Nephron (organoid): ENCODE results near the gene B3GLCT.
"Not testable (repeated sequence)": the region's sequence is repeated elsewhere in the genome, so short reads cannot be mapped to it uniquely, and the experiment has no call there.

Source experiments
- H3K27ac Mint-ChIP-seq, 3 experiments: 2 replicates each; pipeline ENCODE4 v1.8.0; 2020; ENCODE audit warnings: mixed read lengths in 3 of 3, mild to moderate bottlenecking in 2 of 3, moderate library complexity in 1 of 3
- H3K27me3 Mint-ChIP-seq: 2 replicates; pipeline ENCODE4 v1.8.0; 2021; ENCODE audit warnings: low read depth, mild to moderate bottlenecking, moderate library complexity, mixed read lengths
- H3K36me3 Mint-ChIP-seq: 2 replicates; pipeline ENCODE4 v1.8.0; 2020; ENCODE audit warnings: low read depth, mixed read lengths
- H3K4me1 Mint-ChIP-seq: 2 replicates; pipeline ENCODE4 v1.8.0; 2020; ENCODE audit warnings: mixed read lengths
- H3K4me3 Mint-ChIP-seq, 3 experiments: 2 replicates each; pipeline ENCODE4 v1.8.0; 2020; ENCODE audit warnings: mild to moderate bottlenecking in 3 of 3, mixed read lengths in 3 of 3, moderate library complexity in 2 of 3
- H3K9me3 Mint-ChIP-seq: 2 replicates; pipeline ENCODE4 v1.8.0; 2020; ENCODE audit warnings: mixed read lengths
- TF ChIP-seq, protein P1 (sequence below), 3 experiments: fragments of 200-600 bp; sonication (generic); IDR thresholded peaks; one replicate each; pipeline ENCODE4 v1.5.0; 2021; ENCODE audit warnings: antibody characterized with exemption in 3 of 3; ENCODE audit not compliant: unreplicated experiment in 3 of 3

Gene B3GLCT

DNA sequence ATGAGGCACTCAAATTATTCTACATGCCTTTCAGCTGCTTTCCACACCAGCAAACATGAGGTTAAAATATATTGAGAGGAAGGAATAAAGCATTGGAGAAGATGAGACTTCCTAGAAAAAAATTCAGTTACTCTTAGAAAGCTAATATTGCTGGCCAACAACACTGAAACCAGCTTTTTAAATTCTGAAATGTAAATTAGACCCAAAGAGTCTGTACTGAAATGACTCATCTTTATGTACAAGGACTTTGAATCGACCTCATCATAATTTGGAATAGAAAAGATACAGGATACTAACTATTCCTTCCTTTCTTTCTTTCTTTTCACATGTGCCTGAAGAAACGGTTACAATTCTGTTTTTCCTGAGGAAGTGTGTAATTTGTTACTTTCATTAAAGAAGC, 31.6 kb upstream of the B3GLCT start:
- TF ChIP-seq, protein P1, sequence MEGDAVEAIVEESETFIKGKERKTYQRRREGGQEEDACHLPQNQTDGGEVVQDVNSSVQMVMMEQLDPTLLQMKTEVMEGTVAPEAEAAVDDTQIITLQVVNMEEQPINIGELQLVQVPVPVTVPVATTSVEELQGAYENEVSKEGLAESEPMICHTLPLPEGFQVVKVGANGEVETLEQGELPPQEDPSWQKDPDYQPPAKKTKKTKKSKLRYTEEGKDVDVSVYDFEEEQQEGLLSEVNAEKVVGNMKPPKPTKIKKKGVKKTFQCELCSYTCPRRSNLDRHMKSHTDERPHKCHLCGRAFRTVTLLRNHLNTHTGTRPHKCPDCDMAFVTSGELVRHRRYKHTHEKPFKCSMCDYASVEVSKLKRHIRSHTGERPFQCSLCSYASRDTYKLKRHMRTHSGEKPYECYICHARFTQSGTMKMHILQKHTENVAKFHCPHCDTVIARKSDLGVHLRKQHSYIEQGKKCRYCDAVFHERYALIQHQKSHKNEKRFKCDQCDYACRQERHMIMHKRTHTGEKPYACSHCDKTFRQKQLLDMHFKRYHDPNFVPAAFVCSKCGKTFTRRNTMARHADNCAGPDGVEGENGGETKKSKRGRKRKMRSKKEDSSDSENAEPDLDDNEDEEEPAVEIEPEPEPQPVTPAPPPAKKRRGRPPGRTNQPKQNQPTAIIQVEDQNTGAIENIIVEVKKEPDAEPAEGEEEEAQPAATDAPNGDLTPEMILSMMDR (IDR thresholded peaks at IDR 0.05; ENCODE audit: unreplicated experiment in 3 of 3) = no peak
- H3K36me3 Mint-ChIP-seq = no peaks in the 10 kb centered on the region
- H3K9me3 Mint-ChIP-seq = no peaks in the 10 kb centered on the region
- peaks cover 14% of the 10 kb centered on the region for H3K4me1 Mint-ChIP-seq
- no peak overlapping the region for H3K4me3 Mint-ChIP-seq
- H3K27me3 Mint-ChIP-seq = no peaks in the 10 kb centered on the region
- H3K27ac Mint-ChIP-seq = no peak overlapping the region

DNA sequence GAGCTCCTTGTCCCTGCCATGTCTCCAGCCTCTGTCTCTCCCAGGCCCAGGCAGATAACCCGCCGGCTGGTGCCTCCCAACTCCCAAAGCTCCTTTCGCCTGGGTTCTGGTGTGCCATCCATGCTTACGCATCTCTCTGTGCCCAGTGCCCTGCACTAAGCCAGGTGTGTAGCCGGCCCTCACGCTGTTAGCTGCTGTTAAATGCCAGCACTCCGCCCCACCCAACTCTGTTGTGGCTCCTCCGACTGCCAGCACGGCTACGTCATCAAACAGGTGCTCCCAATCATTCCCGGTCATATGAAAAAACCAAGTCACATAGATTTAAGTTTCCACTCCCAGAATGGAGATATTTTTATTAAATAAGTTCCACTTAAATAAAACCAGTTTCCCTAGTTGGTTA, 31.0 kb upstream of the B3GLCT start:
- Mint-ChIP-seq H3K9me3 (no peaks in the 10 kb centered on the region), H3K4me1 (peaks cover 10% of the 10 kb centered on the region), H3K4me3 (no peak overlapping the region), H3K27ac (no peak overlapping the region), H3K27me3 (no peaks in the 10 kb centered on the region), H3K36me3 (no peaks in the 10 kb centered on the region)
- TF ChIP-seq, protein P1 (IDR thresholded peaks at IDR 0.05; ENCODE audit: unreplicated experiment in 3 of 3) = no peak

DNA sequence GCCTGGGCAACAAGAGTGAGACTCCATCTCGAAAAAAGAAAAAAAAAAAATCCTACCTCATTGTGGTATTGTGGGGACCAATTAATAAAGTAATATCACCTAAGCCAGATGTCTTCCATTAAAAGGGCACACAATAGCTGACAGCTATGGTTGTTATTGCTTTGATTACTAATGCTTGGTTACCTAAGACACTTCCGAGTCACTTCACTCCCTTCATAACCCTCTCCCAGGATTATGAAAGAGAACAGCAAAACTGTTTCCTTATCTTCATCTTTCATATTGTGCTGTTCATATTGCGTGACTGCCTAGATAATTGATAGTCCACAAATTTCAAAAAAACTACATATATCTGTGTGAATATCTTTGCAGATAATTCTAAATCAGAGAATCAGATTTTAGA, 27.8 kb upstream of the B3GLCT start:
- H3K4me3 Mint-ChIP-seq = no peak overlapping the region
- H3K9me3 Mint-ChIP-seq = no peaks in the 10 kb centered on the region
- peaks cover 4% of the 10 kb centered on the region for H3K27me3 Mint-ChIP-seq
- no peaks in the 10 kb centered on the region for H3K36me3 Mint-ChIP-seq
- H3K4me1 Mint-ChIP-seq = peaks cover 28% of the 10 kb centered on the region
- TF ChIP-seq, protein P1 (IDR thresholded peaks at IDR 0.05; ENCODE audit: unreplicated experiment in 3 of 3) = no peak
- no peak overlapping the region for H3K27ac Mint-ChIP-seq

DNA sequence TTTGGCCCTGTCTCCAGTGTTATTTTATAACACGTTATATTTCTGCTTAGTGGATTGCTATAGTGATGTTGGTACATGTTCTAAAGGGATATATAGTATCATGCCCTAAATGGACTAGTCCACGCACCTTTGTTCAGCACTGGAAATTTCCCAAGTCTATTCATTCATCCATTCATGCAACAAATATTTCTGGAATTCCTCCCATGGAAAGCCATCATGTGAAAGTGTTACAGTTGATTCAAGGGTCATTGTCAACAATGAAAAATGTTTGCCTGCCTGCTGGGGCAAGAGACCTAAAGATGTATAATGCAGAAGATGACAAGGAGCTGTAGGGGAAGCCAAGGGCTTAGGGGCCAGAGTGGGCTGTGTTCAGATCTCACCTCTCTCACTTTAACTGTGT, 27.2 kb upstream of the B3GLCT start:
- no peak overlapping the region for H3K4me3 Mint-ChIP-seq
- peak overlapping the region in 1 of 3 experiments; percentile 13 for H3K27ac Mint-ChIP-seq
- H3K36me3 Mint-ChIP-seq = no peaks in the 10 kb centered on the region
- peaks cover 4% of the 10 kb centered on the region for H3K27me3 Mint-ChIP-seq
- TF ChIP-seq, protein P1 (IDR thresholded peaks at IDR 0.05; ENCODE audit: unreplicated experiment in 3 of 3) = no peak
- peaks cover 32% of the 10 kb centered on the region for H3K4me1 Mint-ChIP-seq
- H3K9me3 Mint-ChIP-seq = no peaks in the 10 kb centered on the region

DNA sequence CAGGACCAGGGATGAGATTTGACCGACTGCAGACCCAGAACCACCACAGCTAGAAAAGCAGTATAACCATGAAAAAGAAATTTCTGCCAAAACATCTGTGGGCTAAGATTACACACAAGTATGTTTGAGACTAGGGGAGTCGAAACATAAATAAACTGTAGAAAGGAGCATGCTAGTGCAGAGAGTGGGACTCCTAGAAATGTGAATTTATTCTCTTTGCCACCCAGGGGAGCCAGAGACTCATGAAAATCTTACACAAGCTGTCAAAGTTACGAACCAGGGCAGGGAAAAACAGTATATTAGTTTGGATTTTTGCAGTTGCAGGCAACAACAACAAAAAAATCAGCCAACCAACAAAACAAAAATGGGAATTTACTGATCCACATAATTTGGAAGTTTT, 25.8 kb upstream of the B3GLCT start:
- Mint-ChIP-seq H3K27me3 (peaks cover 4% of the 10 kb centered on the region), H3K4me1 (peaks cover 25% of the 10 kb centered on the region), H3K36me3 (no peaks in the 10 kb centered on the region), H3K9me3 (peaks cover 2% of the 10 kb centered on the region), H3K4me3 (no peak overlapping the region), H3K27ac (peak overlapping the region; percentile 37 to 56 (median 51))
- TF ChIP-seq, protein P1 (IDR thresholded peaks at IDR 0.05; ENCODE audit: unreplicated experiment in 3 of 3) = peak in 2 of 3 experiments; percentile 34 to 36

DNA sequence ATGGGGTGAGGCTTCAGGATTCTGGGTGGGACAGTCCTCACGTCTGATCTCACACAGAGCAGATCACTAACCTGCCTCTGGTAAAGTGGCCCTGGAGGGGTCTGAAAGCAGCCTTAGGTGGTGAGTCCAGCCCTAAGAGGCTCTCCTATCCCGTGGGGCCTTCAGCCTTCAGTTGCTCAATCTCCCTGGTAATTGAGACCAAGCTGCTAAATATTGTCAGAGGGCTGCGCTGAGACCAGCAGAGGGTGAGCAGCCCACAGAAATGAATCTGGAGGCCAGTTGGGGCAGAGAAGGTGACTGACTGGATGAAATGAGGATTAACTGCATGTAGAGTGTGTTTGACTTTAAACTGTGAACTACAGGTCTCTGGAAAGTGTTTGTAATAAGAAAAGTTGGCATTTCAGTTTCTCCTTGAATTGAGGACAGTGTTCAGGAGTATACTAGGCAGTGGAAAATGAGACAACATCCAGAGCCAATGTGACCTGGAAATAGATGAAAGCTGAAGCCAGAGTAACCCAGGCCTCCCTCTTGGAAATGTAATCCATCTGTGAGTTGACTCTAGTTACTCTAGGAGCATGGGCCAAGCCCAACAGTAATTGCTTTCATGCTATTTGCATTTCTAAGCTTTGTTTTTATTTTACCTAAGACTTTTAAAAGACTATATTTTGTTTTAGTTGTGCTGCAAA, 23.8 kb upstream of the B3GLCT start:
- TF ChIP-seq, protein P1 (IDR thresholded peaks at IDR 0.05; ENCODE audit: unreplicated experiment in 3 of 3) = no peak
- Mint-ChIP-seq H3K4me3 (no peak overlapping the region), H3K27ac (peak overlapping the region; percentile 81 to 95 (median 82)), H3K4me1 (peaks cover 25% of the 10 kb centered on the region), H3K36me3 (no peaks in the 10 kb centered on the region), H3K27me3 (peaks cover 4% of the 10 kb centered on the region), H3K9me3 (peaks cover 2% of the 10 kb centered on the region)

DNA sequence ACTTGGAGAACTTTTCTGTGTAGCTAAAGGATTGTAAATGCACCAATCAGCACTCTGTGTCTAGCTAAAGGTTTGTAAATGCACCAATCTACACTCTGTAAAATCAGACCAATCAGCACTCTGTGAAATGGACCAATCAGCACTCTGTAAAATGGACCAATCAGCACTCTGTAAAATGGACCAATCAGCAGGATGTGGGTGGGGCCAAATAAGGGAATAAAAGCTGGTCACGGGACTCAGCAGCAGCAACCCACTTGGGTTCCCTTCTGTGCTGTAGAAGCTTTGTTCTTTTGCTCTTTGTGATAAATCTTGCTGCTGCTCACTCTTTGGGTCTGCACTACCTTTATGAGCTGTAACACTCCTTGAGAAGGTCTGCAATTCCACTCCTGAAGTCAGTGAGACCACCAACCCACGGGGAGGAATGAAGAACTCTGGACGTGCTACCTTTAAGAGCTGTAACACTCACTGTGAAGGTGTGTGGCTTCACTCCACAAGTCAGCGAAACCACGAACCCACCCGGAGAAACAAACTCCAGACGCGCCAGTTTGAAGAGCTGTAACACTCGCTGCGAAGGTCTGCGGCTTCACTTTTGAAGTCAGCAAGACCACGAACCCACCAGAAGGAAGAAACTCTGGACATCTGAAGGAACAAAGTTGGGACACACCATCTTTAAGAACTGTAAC, 21.8 kb upstream of the B3GLCT start:
- H3K36me3 Mint-ChIP-seq, H3K4me3 Mint-ChIP-seq, H3K9me3 Mint-ChIP-seq, H3K27ac Mint-ChIP-seq, H3K27me3 Mint-ChIP-seq: not testable (repeated sequence)
- H3K4me1 Mint-ChIP-seq = peaks cover 25% of the 10 kb centered on the region
